AG08396 (cell line): ENCODE results near the gene JPH3.
A peak's percentile ranks its signal among the peaks of the same experiment; 100 is the strongest.
"Not testable (repeated sequence)": the region's sequence is repeated elsewhere in the genome, so short reads cannot be mapped to it uniquely, and the experiment has no call there.

ENCODE experiments used
- DNase-seq: peaks from one replicate; pipeline ENCODE4 v3.0.0; 2012; ENCODE audit warnings: low spot score, mixed read lengths

Gene JPH3

GRCh38 chr16:87575027-87575804, 27.1 kb upstream of the JPH3 start:
- DNase-seq, result no peak

GRCh38 chr16:87576171-87576570, 26.1 kb upstream of the JPH3 start:
- no peak for DNase-seq

GRCh38 chr16:87578142-87578930, 24.0 kb upstream of the JPH3 start:
- not testable (repeated sequence) for DNase-seq

GRCh38 chr16:87579691-87580090, 22.6 kb upstream of the JPH3 start:
- no peak for DNase-seq

- DNase-seq, result no peak
Observed at GRCh38 chr16:87580855-87581261, 21.4 kb upstream of the JPH3 start.

- peak; percentile 97 for DNase-seq
Observed at GRCh38 chr16:87581857-87582215, 20.5 kb upstream of the JPH3 start.

- DNase-seq, result peak; percentile 72
Observed at GRCh38 chr16:87582216-87582965, 19.9 kb upstream of the JPH3 start.

GRCh38 chr16:87582966-87583325, 19.4 kb upstream of the JPH3 start:
- no peak for DNase-seq

- no peak for DNase-seq
Observed at GRCh38 chr16:87583453-87584131, 18.7 kb upstream of the JPH3 start.

GRCh38 chr16:87584271-87584670, 18.0 kb upstream of the JPH3 start:
- DNase-seq, result peak; percentile 67

GRCh38 chr16:87584975-87585374, 17.3 kb upstream of the JPH3 start:
- no peak for DNase-seq

GRCh38 chr16:87585442-87586200, 16.7 kb upstream of the JPH3 start:
- DNase-seq, result no peak

GRCh38 chr16:87586201-87586782, 16.0 kb upstream of the JPH3 start:
- DNase-seq, result no peak

- DNase-seq, result no peak
Observed at GRCh38 chr16:87587636-87588035, 14.7 kb upstream of the JPH3 start.

- DNase-seq, result no peak
Observed at GRCh38 chr16:87592018-87592712, 10.1 kb upstream of the JPH3 start.

- no peak for DNase-seq
Observed at GRCh38 chr16:87593710-87594258, 8.5 kb upstream of the JPH3 start.

GRCh38 chr16:87595712-87596111, 6.6 kb upstream of the JPH3 start:
- DNase-seq, result no peak

- DNase-seq, result no peak
Observed at GRCh38 chr16:87597324-87597830, 4.9 kb upstream of the JPH3 start.

- DNase-seq, result no peak
Observed at GRCh38 chr16:87598431-87598830, 3.9 kb upstream of the JPH3 start.

- no peak for DNase-seq
Observed at GRCh38 chr16:87600246-87600645, 2.1 kb upstream of the JPH3 start.
